ENCODE data around the gene KCNQ5. TPM values are rescaled to one million over a fixed set of nuclear protein-coding genes. Genes with fewer than 3 reads are reported as not detected.

The KCNQ5 gene
- total RNA-seq, 1 experiment from 2014 or later, result 0.07 TPM

GRCh38 chr6:72741083-72741482 lies 119.2 kb downstream of the KCNQ5 start:
- H3K27ac Mint-ChIP-seq, result no peak overlapping the region
- H3T11ph ChIP-seq (ENCODE audit: low read length), result no peak overlapping the region
- H3K4ac ChIP-seq (ENCODE audit: low read depth, low read length), result no peak overlapping the region
- H3K9me3 Mint-ChIP-seq, result no peaks in the 10 kb centered on the region; a peak in 1 of 5 replicates
- no peak overlapping the region for H3K27ac ChIP-seq (ENCODE audit: insufficient read length, low read depth, low read length)
- no peak overlapping the region for H2AK5ac ChIP-seq (ENCODE audit: insufficient read length, low read length)
- H2BK12ac ChIP-seq (ENCODE audit: insufficient read length, low read depth, low read length), result no peak overlapping the region
- no peaks in the 10 kb centered on the region for H3K27me3 ChIP-seq (ENCODE audit: insufficient read depth, low read length)
- H3K23me2 ChIP-seq (ENCODE audit: insufficient read length, low read depth, low read length, poor library complexity, severe bottlenecking), result no peaks in the 10 kb centered on the region
- no peak for TF ChIP-seq CTCF (conservative IDR thresholded peaks at IDR 0.05)
- no peaks in the 10 kb centered on the region for H3K36me3 Mint-ChIP-seq (ENCODE audit: insufficient read depth in 1 of 3, low read depth in 3 of 3)
- no peak overlapping the region for H4K91ac ChIP-seq (ENCODE audit: insufficient read length, low read depth, low read length)
- no peak overlapping the region for H4K8ac ChIP-seq (replicated peaks; ENCODE audit: insufficient read length, low read depth, low read length)
- no peak for DNase-seq
- no peaks in the 10 kb centered on the region for H3K27me3 Mint-ChIP-seq (ENCODE audit: low read depth)
- H4K20me1 ChIP-seq (ENCODE audit: control insufficient read depth, insufficient read depth, insufficient read length), result no peaks in the 10 kb centered on the region
- no peak overlapping the region for H4K5ac ChIP-seq (ENCODE audit: insufficient read length, low read depth, low read length)
- no peak overlapping the region for H3K4me2 ChIP-seq (ENCODE audit: insufficient read depth, insufficient read length, low read length)
- H3K79me1 ChIP-seq (ENCODE audit: insufficient read depth, low read depth, low read length, poor library complexity, severe bottlenecking), result no peaks in the 10 kb centered on the region
- no peak overlapping the region for H2BK15ac ChIP-seq (ENCODE audit: low read depth, low read length)
- no peak overlapping the region for H3K56ac ChIP-seq (ENCODE audit: insufficient read length, low read depth, low read length)
- no peak overlapping the region for H2BK20ac ChIP-seq (ENCODE audit: low read depth, low read length, poor library complexity, severe bottlenecking)
- no peak overlapping the region for H3K14ac ChIP-seq (ENCODE audit: insufficient read depth, low read length)
- no peak overlapping the region for H3K18ac ChIP-seq (ENCODE audit: insufficient read length, low read depth, low read length)
- no peak overlapping the region for H2AFZ ChIP-seq (ENCODE audit: low read length)
- no peak overlapping the region for H3K4me3 Mint-ChIP-seq
- H3K4me1 Mint-ChIP-seq, result peaks cover 13% of the 10 kb centered on the region in 2 experiments
- H3K9ac ChIP-seq (ENCODE audit: extremely low read depth, insufficient read length, low read length), result no peak overlapping the region
- no CpG with 5 or more reads among the region's 3 CpGs for WGBS (ENCODE audit: extremely low coverage, insufficient read length, low lambda C conversion rate)
- no peak overlapping the region for H3K23ac ChIP-seq (ENCODE audit: insufficient read length, low read depth, low read length)
- H2BK120ac ChIP-seq (ENCODE audit: low read depth, low read length, poor library complexity, severe bottlenecking), result no peak overlapping the region
- H2BK5ac ChIP-seq (ENCODE audit: insufficient read length, low read length), result no peak overlapping the region
- H3K9me3 ChIP-seq (ENCODE audit: control insufficient read depth, low read depth, low read length), result no peaks in the 10 kb centered on the region
- H3K4me1 ChIP-seq (ENCODE audit: insufficient read depth, low read length), result peaks cover 6% of the 10 kb centered on the region; the same call in 1 of the 2 replicates
- H3K79me2 ChIP-seq (ENCODE audit: insufficient read depth, low read length), result no peaks in the 10 kb centered on the region

Measured in H9 (cell line).